Left kidney (tissue), 8 donors: ENCODE results near the gene EXOC3L4. TPM values are rescaled to one million over a fixed set of nuclear protein-coding genes. Genes with fewer than 3 reads are reported as not detected.
A peak's percentile ranks its signal among the peaks of the same experiment; 100 is the strongest.
"Not testable (repeated sequence)": the region's sequence is repeated elsewhere in the genome, so short reads cannot be mapped to it uniquely, and the experiment has no call there.

ENCODE experiments used
- DNase-seq: peaks from one replicate; pipeline ENCODE4 v3.0.0-alpha.2; 2013
- long read RNA-seq, 8 donors: transcript quantifications; one replicate each; lab custom pipeline, GENCODE V29; 2026
- polyA plus RNA-seq: library from polyadenylated mRNA; unstranded; fragments of 120-200 nt; gene quantifications from one replicate; pipeline ENCODE4 v1.2.1, GENCODE V29; 2013; ENCODE audit not compliant: insufficient read length

EXOC3L4 gene
- polyA plus RNA-seq, result 3.0 TPM
- long read RNA-seq, donor 1, result 0 reads
- long read RNA-seq, donor 2, result 0 reads
- long read RNA-seq, donor 3, result 0 reads
- long read RNA-seq, donor 4, result 0 reads
- long read RNA-seq, donor 5, partial matches to known transcripts, result 0 of 1 reads
- long read RNA-seq, donor 5, other reads (novel, unspliced or antisense), result 0 of 1 reads
- long read RNA-seq, donor 6, result 0 reads
- long read RNA-seq, donor 7, partial matches to known transcripts, result 0 of 1 reads
- long read RNA-seq, donor 7, other reads (novel, unspliced or antisense), result 0 of 1 reads
- long read RNA-seq, donor 8, result 0 reads

DNA sequence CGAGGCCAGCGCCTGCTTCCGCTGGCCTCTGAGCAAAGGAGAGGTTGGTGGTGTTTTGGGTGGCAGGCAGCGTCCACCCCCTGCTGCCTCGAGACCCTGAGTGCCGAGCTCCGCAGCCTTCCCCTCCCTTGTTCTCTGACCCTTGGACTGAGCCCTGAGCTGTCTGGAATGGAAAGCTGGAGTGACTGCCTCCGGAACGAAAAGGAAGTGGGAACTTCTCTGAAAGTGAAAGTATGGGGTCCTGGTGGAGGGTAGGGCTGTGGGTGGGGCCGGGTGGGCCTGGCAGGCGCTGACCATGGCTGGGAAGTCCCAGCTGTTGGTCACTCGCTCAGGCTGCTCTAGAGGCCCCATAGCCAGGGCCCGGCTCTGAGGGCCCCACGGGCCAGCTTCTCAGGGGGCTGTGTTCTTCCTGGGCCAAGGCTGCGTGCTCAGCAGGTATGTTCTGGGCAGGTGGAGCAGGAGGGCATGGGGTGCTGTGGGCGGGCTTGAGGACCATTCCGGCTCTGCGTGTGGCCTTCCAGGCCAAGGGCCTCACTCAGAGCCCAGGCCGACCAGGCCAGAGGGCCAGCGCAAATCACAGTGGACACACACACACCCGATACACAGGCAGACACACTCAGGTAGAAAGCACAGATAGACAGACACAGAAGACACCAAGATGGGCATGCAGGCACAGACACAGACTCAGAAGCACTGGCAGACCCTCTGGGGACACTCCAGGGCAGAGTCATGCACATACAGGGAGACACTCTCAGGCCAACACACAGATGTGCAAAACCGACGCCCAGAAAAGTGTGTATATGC is at the start of gene EXOC3L4:
Gene EXOC3L4, plus strand, starts transcription at position 320 of the 804 bp plus-strand sequence. CDS start 5,495 bp downstream, outside the sequence.
- no peak for DNase-seq

DNA sequence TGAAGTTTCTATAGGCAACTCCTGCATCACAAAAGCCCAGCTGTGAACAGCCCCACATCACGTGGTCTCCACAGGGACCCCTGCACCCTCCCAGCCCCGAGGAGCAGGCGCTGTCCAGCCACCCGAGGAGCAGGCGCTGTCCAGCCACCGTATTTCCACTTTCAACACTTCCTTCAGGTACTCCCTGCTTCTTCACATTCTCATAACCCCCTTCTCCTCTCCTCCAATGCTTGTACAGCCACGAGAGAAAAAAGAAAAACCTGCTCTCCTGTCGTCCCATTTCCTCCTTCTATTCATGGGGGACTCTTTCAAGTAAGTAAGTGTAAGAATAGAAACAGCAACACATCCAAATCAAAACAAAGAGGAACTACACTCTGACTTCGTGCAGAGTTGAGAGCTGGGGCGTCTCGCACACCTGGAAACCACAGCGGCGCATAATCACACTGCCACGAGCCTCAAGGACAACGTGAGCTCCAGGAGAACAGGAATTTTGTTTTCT is 49.1 kb upstream of the EXOC3L4 start:
- DNase-seq, result no peak

DNA sequence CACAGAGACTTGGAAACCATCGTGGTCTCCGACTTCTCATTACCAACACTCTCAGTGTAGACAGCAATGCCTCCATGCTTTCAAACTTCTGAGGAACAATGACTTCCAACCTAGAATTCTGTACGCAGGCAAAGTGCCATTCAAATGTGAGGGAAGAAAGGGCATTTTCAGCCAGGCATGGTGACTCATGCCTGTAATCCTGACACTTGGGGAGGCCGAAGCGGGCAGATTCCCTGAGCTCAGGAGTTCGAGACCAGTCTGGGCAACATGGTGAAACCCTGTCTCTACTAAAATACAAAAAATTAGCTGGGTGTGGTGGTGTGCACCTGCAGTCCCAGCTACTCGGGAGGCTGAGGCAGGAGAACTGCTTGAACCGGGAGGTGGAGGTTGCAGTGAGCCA is 47.1 kb upstream of the EXOC3L4 start:
- not testable (repeated sequence) for DNase-seq

DNA sequence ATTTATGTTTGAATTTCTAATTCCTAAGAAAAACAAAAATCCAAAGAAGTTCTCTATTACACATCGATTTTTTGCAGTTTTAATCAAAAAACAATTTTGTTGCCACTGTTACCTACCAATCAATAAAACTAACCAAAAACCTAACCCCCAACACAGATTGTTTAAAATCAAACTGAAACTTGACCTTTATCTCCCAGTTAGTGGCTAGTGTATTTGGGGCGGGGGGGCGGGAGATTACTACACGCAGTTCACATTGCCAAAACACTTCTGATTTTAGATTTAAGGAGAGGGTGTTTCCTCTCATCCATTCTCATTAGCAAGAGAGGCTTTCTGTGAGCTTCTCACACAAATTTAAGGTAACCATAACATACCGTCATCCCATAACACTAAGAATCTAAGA is 43.6 kb upstream of the EXOC3L4 start:
- DNase-seq, result no peak

DNA sequence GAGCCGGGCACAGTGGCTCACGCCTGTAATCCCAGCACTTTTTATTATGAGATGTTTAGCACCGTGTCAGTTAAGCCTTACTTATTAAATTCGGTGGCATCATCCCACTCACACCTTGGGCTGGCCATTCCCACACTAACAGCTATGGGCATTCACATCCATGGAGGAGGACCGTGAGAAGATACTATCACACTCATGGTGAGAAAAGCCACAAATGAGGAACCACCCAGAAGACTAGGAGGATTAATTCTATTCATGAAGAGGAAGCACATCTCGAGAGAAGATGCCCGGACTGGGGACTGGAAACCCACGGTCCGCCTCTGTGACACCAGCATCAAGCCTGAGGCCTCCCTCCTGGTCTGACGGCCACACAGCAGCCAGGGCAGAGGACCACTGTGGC is 42.1 kb upstream of the EXOC3L4 start:
- no peak for DNase-seq

DNA sequence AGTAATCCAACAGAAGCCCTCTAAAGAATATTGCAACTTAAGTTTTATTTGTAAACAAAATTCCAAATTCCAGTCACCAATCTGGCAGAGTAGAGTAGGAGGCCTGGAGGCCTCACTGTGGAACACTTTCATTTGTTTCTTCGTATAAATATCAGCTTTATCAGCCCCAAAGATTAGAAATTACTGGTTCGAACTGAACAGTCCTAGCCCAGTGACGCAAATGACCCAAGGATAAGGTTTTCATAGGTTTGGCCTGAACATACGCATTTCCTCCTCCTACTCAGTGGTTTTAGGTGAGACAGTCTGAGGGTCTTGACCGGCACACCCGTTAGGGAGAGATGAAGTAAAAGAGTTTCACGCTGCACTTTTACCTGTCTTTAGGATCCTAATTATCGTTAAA is 38.8 kb upstream of the EXOC3L4 start:
- DNase-seq, result no peak

DNA sequence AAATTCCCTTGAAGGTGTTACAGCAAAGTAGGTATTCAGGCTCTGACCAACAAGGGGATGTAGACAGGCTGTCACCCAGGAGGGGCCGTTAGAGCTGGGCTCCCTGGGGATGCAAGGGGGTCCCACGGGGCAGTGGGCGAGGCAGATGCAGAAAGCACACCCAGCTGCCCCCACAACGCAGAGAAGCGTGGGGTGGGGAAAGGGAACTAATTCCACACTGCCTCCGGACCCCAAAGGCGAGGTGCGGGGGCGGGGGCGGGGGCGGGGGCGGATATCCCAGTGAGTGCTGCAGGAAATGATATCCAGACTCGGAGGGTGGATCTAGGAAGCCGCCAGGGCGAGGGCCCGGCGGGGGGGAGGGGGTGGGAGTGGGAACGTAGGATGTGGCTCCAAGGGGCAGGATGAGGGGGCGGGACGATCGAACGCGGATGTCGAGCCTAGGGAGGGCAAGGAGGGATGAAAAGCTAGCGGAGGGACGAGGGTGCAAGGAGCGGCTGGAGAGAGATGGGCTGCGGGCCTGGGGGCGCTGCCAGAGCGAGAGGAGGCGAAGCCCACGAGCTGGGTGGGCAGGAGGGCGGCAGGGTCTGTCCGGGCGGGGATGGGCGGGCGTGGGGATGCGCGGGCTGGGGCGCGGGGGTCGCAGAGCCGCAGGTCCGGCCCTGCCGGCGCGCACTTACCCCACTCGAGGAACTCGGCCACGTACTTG is 38.0 kb upstream of the EXOC3L4 start:
- peak; percentile 66 for DNase-seq

DNA sequence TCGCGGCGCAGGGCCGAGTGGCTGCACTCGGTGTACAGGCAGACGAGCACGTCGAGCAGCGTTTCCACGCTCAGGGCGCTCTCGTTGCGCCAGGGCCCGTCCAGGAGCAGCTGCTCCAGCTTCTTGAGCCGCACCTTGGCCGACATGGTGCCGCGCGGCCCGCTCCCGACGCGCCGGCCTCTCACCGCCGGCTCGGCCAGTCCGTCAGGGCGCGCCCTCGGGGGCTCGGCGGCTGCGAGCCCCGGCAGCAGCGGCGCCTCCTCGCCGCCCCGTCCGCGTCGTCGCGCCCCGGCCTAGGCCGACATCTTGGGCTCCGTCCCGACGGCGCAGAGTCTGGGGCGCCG is 37.5 kb upstream of the EXOC3L4 start:
- no peak for DNase-seq

DNA sequence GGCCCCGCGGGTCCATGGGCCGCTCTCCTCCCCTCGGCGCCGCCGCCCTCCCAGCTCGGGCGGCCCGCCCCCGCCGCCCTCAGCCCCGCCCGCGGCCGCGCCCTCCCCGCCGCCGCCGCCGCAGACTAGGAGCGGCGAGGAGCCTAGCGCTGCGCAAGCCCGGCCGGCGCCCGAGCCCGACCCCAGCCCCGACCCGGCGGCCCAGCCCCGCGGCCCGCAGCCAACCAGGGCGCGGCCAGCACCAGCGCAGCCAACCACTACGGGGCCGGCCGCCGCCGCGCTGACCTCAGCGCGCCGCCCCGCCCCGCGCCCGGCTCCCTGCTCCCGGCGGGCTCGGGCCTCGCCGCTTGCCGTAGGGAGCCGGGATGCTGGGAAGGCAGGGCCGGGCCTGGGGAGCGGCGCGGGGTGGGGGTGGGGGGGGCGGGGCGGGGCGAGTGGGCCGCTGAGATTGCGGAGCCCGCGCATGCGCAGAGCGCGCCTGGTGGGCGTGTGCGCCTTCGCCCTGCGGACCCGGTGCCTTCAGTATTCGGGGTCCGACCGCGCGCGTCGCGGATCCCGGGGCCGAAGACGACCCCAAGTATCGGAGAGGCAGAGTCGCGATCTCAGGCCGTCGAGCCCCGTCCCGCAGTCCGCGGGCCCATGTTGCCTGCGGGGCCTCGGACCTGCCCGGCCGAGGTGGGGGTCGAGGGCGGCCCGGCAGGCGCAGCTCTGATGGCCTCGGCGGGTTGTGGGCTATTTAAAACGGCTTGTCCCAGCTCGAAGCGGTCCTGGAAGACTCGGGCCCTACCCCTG is 37.0 kb upstream of the EXOC3L4 start, which contains the start of gene CDC42BPB:
Gene CDC42BPB, minus strand, starts transcription at position 178 of the 792 bp plus-strand sequence. CDS start 376 bp downstream, outside the sequence.
- peak; percentile 90 for DNase-seq

DNA sequence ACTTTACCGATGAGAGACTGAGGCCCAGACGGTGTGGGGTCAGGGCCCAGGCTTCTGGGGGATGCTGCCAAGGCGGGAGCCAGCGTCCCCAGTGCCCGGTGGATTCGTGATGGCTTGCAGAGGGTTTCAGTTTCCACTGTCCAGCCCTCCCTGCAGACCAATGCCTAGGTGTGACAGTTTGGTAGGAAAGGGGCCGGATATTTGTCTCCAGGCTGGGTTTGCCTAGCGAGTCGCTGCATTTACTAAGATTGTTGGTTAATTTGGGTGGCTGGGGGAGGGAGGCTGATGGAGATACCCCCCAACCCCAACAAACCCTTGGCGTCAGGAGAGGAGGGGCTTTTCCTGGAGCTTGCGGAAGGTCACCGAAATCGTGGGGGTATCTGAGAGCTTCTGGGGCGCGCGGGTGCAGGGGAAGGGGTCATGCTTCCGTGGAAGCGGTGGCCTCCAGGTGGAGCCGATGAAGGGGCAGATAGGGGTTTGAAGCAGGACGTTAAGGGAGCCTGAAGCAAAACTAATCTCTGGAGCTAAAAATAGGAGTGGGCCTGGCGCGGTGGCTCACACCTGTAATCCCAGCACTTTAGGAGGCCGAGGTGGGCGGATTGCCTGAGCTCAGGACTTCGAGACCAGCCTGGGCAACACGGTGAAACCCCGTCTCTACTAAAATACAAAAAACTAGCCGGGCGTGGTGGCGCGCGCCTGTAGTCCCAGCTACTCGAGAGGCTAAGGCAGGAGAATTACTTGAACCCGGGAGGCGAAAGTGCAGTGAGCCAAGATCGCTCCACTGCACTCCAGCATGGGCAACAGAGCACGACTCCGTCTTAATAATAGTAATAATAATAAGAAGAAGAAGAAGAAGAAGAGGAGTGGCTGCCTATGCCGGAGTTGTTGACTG is 36.1 kb upstream of the EXOC3L4 start:
- no peak for DNase-seq

DNA sequence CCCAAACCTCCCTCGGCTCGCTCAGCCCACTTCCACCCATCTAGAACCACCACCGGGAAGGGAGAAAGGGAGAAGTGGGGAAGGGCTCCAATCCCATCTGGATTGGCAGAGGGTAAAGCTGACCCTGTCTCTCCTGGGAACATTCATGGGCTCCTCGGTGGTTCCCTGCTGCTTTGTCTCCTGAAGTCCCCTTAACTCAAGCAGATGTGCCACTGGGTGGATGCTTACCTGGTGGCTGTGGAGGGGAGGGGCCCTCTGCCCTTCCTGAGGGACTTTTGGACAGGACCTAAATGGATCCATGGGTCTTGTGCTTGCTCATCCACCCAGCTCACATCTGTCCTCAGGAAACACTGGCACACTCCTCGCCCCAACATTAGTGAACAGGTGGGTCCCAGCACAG is 35.0 kb upstream of the EXOC3L4 start:
- DNase-seq, result no peak

DNA sequence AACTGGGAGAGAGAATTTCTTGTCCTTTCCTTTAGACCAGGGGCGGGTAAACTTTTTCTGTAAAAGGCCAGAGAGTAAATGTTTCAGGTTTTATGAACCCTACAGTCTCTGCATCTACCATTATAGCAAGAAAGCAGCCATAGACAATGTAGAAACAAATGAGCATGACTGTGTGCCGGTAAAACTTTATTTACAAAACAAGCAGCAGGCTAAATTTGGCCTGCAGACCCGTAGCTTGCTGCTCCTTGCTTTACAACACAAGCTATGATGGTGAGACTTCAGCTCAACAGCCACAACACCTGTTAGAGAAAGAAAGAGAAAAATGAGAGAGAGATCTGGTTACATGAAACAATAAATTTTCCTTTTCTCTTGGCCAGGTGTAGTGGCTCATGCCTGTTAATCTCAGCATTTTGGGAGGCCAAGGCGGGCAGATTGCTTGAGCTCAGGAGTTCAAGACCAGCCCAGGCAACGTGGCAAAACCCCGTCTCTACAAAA is 33.0 kb upstream of the EXOC3L4 start:
- no peak for DNase-seq

DNA sequence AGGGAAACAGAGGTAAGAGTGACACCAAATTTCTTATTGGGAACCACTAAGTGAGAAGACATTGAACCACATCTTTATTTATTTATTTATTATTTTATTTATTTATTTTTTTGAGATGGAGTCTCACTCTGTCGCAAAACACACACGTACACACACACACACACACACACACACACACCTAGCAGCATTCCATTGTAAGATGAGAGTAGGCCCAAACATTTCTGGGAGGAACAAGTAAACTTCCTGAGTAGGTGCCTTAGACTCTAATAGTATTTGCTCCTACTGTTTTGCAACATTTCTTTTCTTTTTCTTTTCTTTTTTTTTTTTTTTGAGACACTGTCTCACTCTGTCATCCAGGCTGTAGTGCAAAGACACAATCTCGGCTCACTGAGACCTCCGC is 30.1 kb upstream of the EXOC3L4 start:
- no peak for DNase-seq

DNA sequence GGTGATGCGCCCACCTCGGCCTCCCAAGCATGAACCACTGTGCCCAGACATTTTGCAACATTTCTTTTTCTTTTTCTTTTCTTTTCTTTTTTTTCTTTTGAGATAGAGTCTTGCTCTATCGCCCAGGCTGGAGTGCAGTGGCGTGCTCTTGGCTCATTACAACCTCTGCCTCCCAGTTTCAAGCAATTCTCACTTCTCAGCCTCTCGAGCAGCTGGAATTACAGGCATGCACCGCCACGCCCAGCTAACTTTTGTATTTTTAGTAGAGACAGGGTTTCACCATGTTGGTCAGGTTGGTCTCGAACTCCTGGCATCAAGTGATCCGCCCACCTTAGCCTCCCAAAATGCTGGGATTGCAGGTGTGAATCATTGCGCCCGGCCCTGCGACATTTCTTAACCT is 29.5 kb upstream of the EXOC3L4 start:
- DNase-seq, result no peak

DNA sequence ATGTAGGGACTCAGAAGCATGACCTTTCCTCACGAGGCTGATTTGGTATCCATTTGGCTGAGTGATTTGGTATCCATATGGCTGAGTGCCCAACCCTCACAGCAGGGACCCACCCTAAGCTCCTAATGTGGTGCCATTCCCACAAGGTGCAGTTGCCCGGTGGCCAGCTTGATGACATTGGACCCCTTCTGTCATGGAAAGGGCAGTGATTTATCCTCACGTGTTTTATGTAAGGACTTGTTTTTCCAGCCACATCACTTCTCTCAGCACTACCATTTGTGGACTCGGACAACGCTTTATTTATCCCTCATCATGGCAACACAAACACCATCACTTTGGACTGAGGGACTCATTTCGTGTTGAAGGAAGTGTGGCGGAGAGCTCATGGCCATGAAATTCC is 28.7 kb upstream of the EXOC3L4 start:
- DNase-seq, result no peak

DNA sequence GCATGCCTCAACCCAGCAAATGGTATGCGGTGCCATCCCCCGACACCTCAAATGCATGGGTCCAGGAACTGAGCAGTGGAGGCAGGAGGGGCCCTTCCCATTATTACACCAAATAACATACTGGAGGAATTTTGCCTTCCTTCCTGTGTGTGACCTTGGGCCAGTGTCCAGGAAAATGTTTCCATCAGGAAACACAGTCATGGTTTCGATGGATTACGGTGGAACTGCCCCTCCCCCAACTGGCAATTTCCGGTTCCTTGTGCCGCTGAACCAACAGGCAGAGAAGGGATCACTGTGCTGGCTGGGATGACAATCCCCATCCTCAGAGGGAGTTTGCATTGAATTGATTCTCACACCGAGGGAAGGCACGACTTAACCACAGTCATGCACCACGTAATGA is 28.1 kb upstream of the EXOC3L4 start:
- no peak for DNase-seq

DNA sequence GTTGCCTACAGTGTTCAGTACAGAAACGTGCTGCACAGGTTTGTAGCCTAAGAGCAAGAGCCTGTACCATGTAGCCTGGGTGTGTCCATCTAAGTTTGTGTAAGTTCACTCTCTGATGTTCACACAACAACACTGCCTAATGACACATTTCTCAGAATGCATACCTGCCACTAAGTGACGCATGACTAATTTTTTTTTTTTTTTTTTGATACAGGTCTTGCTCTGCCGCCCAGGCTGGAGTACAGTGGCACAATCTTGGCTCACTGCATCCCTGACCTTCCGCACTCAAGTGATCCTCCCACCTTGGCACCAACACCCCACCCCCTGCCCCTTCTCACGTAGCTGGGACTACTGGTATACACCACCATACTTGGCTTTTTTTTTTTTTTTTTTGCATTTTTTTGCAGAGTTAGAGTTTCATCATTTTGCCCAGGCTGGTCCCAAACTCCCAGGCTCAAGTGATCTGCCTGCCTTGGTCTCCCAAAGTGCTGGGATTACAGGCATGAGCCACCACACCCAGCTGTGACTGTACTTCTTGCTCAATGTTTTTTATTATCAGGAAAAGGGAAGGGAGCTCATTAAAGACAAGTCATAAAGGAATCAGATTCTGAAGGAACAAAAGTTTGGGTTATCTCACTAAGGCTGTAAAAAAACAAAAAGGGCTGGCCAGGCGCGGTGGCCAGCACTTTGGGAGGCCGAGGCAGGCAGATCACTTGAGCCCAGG is 27.1 kb upstream of the EXOC3L4 start:
- DNase-seq, result no peak

DNA sequence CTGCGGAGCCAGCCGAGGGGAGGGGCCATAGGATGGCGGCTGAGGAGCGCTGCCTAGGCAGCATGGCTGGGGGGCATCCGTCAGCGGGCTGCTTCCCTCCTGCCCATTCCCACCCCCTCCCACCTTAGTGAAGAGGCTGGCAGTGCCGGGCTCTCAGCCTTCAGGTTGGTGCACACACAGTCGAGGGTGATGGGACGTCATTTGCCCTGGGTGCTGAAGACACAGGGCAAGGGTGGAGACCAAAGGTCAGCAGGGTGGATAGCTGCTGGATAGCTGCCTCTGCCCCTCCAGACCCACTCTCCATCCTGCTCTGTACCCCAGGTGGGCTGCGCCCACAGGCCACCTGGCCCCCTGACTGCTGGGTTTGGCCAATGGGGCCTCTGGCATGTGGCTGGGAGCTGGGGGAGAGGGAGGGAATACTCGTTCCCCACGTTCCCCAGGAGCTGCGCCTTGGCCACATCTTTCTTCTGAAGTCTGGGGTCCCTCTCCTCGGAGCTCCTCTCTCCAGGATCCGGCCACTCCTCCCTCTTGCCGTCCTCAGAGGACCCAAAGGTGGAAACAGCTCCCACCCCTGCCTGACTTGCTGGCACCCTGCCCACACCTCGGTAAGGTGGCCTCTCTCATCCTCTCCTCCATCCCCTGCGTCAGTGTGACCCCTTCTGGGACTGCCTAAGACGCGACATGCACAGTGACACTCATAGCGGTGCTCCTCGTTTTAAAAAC is 26.0 kb upstream of the EXOC3L4 start:
- DNase-seq, result no peak

DNA sequence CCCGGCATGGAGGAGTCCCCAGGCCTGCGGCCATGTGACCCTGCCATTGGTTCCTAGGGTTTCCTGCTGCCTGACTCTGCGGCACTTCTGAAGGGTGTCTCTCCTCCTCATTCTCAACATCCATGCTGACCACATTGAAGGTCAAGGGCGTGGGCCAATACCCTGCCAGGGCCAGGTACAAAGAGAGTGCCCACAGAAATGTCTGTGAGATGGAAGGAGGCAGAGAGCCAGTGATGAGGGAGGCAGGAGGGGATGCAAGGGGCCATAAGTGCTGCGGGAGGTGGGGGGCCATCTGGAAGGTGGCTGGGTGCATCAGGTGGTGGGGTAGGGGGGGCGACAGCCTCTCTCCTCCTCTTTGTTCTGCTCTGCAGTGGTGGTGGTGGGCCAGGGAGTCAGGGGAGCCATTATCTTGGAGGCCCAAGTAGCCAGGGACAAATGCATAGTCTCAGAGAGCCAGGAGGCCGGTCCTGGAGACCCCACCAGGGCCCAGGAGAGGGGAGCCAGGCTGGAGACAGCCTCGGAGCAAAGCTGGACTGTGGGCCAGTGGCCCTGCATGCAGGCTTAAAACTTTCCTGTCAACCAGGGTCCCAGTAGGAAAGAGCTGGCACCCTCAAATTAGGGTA is 24.2 kb upstream of the EXOC3L4 start:
- DNase-seq, result no peak
